GM12875 (cell line): Measurements from ENCODE around the gene ARFGAP2.
"Not testable (repeated sequence)": the region's sequence is repeated elsewhere in the genome, so short reads cannot be mapped to it uniquely, and the experiment has no call there.

Experiments used
- H3K4me3 ChIP-seq: one replicate; pipeline ENCODE4 v1.5.1; 2011; ENCODE audit warnings: low read depth, low read length, control low read depth
- CTCF ChIP-seq: IDR thresholded peaks from 2 replicates; pipeline ENCODE4 v1.5.1; 2011; ENCODE audit warnings: low read depth, mild to moderate bottlenecking, control low read depth, inconsistent platforms, low read length, moderate library complexity, borderline replicate concordance; ENCODE audit not compliant: insufficient read depth

Gene ARFGAP2

GRCh38 chr11:47213950-47214565 is 37.4 kb upstream of the ARFGAP2 start:
- no peak for TF ChIP-seq CTCF
- H3K4me3 ChIP-seq = peak overlapping the region; percentile 58

GRCh38 chr11:47212938-47213337 is 36.3 kb upstream of the ARFGAP2 start:
- no peak overlapping the region for H3K4me3 ChIP-seq
- TF ChIP-seq CTCF = no peak

- TF ChIP-seq CTCF = no peak
Observed at GRCh38 chr11:47208628-47209027, 31.9 kb upstream of the ARFGAP2 start.

DNA sequence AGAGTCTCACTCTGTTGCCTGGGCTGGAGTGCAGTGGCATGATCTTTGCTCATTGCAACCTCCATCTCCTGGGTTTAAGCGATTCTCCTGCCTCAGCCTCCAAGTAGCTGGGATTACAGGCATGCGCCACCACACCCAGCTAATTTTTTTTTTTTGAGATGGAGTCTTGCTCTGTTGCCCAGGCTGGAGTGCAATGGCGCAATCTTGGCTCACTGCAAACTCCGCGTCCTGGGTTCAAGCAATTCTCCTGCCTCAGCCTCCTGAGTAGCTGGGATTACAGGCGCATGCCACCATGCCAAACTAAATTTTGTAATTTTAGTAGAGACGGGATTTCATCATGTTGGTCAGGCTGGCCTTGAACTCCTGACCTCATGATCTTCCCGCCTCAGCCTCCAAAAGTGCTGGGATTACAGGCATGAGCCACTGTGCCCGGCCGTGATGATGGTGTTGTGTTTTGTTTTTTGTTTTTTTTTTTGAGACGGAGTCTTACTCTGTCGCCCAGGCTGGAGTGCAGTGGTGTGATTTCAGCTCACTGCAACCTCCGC is 31.4 kb upstream of the ARFGAP2 start:
- not testable (repeated sequence) for H3K4me3 ChIP-seq

More at GRCh38 chr11:47208628-47209027, 31.9 kb upstream of the ARFGAP2 start:
- H3K4me3 ChIP-seq = no peak overlapping the region

GRCh38 chr11:47207459-47207858 is 30.8 kb upstream of the ARFGAP2 start:
- H3K4me3 ChIP-seq = no peak overlapping the region
- TF ChIP-seq CTCF = no peak

- H3K4me3 ChIP-seq = not testable (repeated sequence)
Observed at GRCh38 chr11:47206577-47206976, 29.9 kb upstream of the ARFGAP2 start.

- no peak overlapping the region for H3K4me3 ChIP-seq
- no peak for TF ChIP-seq CTCF
Observed at GRCh38 chr11:47204637-47204989, 27.9 kb upstream of the ARFGAP2 start.

DNA sequence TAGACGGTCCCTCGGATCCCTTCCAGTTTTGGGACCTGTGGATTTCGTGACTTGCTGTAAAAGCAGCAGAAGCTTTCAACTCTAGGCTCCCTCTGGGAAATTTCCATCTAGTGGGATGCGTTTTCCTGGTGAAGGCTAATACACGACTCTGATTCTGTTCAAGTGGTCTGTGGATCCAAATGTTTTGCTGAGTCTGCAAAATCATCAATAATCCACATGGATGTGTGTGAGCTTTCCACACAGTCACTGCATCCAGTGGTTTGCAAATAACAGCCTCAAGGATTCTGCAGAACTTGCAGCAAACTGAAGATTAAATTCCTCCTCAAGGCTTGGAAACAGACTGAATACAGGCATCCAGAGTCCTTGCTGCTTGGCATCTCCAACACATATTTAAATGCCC is 25.9 kb upstream of the ARFGAP2 start:
- TF ChIP-seq CTCF = no peak
- H3K4me3 ChIP-seq = no peak overlapping the region
